IPS-18c (cell line): ENCODE results near the gene ELP2.
"Not testable (repeated sequence)": the region's sequence is repeated elsewhere in the genome, so short reads cannot be mapped to it uniquely, and the experiment has no call there.

ENCODE experiments used
- H3K4me3 ChIP-seq: 2 replicates; pipeline ENCODE4 v1.7.0; 2013; ENCODE audit warnings: low read depth, mild to moderate bottlenecking, low read length, moderate library complexity; ENCODE audit not compliant: insufficient read depth
- H3K9me3 ChIP-seq: one replicate; pipeline ENCODE4 v1.6.1; 2013; ENCODE audit warnings: mild to moderate bottlenecking, low read length, moderate library complexity; ENCODE audit not compliant: control insufficient read depth, insufficient read depth

Gene ELP2

GRCh38 chr18:36141576-36141975 is 11.9 kb downstream of the ELP2 start:
- Histone ChIP-seq H3K4me3 (no peak overlapping the region), H3K9me3 (no peaks in the 10 kb centered on the region)

- no peaks in the 10 kb centered on the region for H3K9me3 ChIP-seq
- no peak overlapping the region for H3K4me3 ChIP-seq
These were observed 13.1 kb downstream of the ELP2 start for GRCh38 chr18:36142751-36143150.

- Histone ChIP-seq H3K9me3 (no peaks in the 10 kb centered on the region), H3K4me3 (no peak overlapping the region)
These were observed 13.7 kb downstream of the ELP2 start for GRCh38 chr18:36143391-36143790.

- H3K4me3 ChIP-seq, result no peak overlapping the region
These were observed 20.0 kb downstream of the ELP2 start for GRCh38 chr18:36149514-36150289.

GRCh38 chr18:36152781-36153180 is 23.1 kb downstream of the ELP2 start:
- H3K9me3 ChIP-seq, result no peaks in the 10 kb centered on the region
- no peak overlapping the region for H3K4me3 ChIP-seq

More at GRCh38 chr18:36149514-36150289, 20.0 kb downstream of the ELP2 start:
- H3K9me3 ChIP-seq, result no peaks in the 10 kb centered on the region

GRCh38 chr18:36153203-36153602 is 23.5 kb downstream of the ELP2 start:
- no peak overlapping the region for H3K4me3 ChIP-seq
- no peaks in the 10 kb centered on the region for H3K9me3 ChIP-seq

- Histone ChIP-seq H3K4me3 (no peak overlapping the region), H3K9me3 (no peaks in the 10 kb centered on the region)
These were observed 24.1 kb downstream of the ELP2 start for GRCh38 chr18:36153771-36154170.

- Histone ChIP-seq H3K4me3 (no peak overlapping the region), H3K9me3 (no peaks in the 10 kb centered on the region)
These were observed 26.4 kb downstream of the ELP2 start for GRCh38 chr18:36155851-36156757.

GRCh38 chr18:36157441-36157840 is 27.7 kb downstream of the ELP2 start:
- no peak overlapping the region for H3K4me3 ChIP-seq
- no peaks in the 10 kb centered on the region for H3K9me3 ChIP-seq

- Histone ChIP-seq H3K9me3 (no peaks in the 10 kb centered on the region), H3K4me3 (no peak overlapping the region)
These were observed 28.7 kb downstream of the ELP2 start for GRCh38 chr18:36158266-36158867.

- H3K4me3 ChIP-seq, result no peak overlapping the region
- H3K9me3 ChIP-seq, result no peaks in the 10 kb centered on the region
These were observed 31.3 kb downstream of the ELP2 start for GRCh38 chr18:36160959-36161371.

GRCh38 chr18:36162981-36163380 is 33.3 kb downstream of the ELP2 start:
- H3K4me3 ChIP-seq, result no peak overlapping the region
- H3K9me3 ChIP-seq, result no peaks in the 10 kb centered on the region

- Histone ChIP-seq H3K9me3 (no peaks in the 10 kb centered on the region), H3K4me3 (no peak overlapping the region)
These were observed 38.1 kb downstream of the ELP2 start for GRCh38 chr18:36167692-36168218.

- not testable (repeated sequence) for H3K9me3 ChIP-seq, H3K4me3 ChIP-seq
These were observed 38.6 kb downstream of the ELP2 start for GRCh38 chr18:36168296-36168695.

GRCh38 chr18:36169938-36170337 is 40.2 kb downstream of the ELP2 start:
- Histone ChIP-seq H3K9me3 (no peaks in the 10 kb centered on the region), H3K4me3 (no peak overlapping the region)

- no peaks in the 10 kb centered on the region for H3K9me3 ChIP-seq
- no peak overlapping the region for H3K4me3 ChIP-seq
These were observed 45.8 kb downstream of the ELP2 start for GRCh38 chr18:36175481-36175880.

GRCh38 chr18:36176177-36176584 is 46.5 kb downstream of the ELP2 start:
- Histone ChIP-seq H3K4me3 (no peak overlapping the region), H3K9me3 (no peaks in the 10 kb centered on the region)
